Ureter (tissue), 1 donor: ENCODE data around the gene RAI1. TPM values are rescaled to one million over a fixed set of nuclear protein-coding genes. Genes with fewer than 3 reads are reported as not detected.

ENCODE experiments used
- DNase-seq: peaks from one replicate; pipeline ENCODE4 v3.0.0-alpha.2; 2020; ENCODE audit warnings: low spot score
- total RNA-seq: library from RNA; stranded (reverse); gene quantifications from one replicate; pipeline ENCODE4 v1.2.4, GENCODE V29; 2023
- donor health status: DM: yes; HTN: yes; CAD: no.

Gene RAI1
- total RNA-seq, 1 donor from 2014 or later: 117 TPM

DNA sequence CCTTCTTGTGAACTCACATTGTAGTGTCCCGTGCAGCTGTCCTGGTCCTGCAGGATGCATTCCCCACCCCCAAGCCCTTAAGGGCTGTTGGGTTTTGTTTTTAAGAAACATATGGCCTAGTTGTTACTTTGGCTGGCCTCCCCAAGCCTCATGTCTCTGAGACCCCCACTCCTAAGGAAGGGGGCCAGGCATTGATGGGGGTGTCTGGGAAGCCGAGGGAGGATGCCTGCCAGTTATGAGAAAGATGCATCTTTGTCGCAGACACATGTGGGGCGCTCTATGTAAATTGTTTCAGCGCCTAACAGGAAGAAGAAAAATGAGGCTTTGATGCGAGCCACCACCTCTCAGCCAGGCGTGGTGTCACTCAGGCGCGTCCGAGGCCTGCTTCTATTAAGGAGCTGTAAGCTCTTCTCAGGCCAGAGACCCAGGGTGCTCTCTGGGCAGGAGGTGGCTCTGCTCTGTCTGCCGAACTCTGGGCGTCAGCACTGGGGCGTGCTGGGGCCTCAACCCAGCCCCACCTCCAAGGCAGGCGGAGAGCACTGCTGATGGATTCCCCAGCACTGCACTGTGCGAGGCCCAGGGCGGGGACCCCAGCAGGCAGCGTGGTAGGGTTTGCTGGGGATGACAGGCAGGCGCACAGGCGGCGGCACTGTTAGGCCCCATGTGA lies 85.0 kb downstream of the RAI1 start:
- no peak for DNase-seq

GRCh38 chr17:17766744-17767120 lies 85.5 kb downstream of the RAI1 start:
- DNase-seq: no peak

DNA sequence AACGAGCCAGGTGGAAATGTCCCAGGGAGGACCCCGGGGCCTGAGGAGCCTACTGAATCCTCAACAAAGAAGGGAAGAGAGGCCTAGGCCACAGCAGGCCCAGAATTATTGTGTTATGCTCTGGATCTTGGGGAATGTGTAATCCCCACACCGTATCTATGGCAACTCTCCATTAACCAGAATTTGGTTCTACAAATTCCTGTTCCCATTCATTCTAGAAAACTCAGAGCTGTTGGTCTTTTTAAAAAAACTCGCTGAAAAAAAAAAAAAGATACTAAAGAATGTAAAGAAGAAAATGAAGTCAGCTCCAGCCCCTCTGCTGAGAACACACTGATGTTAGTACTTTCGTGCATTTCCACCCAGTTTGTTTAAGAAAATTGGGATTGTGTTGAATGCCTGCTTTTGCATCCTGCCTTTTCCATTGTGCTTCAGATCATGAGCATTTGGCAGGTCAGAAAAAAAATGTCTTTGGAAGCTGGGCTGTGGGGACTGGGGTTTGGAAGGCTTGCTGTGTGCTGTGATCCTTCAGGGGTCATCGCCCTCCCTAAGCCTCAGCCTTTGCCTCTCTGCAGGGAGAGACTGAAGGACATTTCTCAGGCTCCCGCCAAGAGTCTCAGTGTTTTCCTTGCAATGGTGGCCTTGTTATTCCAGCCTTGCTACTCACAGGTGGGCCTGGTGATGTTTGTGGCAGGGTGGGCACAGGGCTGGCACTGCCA lies 86.1 kb downstream of the RAI1 start:
- DNase-seq: no peak

DNA sequence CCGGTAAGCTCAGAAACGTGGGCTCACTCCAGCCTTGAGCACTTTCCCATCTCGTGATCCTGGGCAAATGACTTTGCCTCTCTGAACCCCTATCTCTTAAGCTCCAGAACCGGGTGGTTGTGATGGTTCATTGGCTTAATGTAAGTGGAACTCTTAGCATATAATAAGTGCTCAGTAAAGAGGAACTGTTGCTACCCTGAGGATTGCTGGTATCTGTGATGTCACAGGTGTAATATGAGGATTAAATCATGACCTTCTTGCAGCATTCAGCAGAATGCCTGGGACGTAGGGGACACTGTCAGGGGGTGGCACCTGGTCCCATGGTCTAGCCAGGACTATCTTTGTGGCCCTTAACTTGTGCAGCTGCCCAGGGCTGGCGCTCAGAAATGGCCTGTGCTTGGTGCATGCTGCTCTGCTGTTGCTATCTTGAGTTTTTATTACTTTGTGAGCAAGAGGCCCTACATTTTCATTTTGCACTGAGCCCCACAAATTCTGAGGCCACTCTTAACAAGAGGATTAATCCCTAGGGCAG lies 86.7 kb downstream of the RAI1 start:
- no peak for DNase-seq

DNA sequence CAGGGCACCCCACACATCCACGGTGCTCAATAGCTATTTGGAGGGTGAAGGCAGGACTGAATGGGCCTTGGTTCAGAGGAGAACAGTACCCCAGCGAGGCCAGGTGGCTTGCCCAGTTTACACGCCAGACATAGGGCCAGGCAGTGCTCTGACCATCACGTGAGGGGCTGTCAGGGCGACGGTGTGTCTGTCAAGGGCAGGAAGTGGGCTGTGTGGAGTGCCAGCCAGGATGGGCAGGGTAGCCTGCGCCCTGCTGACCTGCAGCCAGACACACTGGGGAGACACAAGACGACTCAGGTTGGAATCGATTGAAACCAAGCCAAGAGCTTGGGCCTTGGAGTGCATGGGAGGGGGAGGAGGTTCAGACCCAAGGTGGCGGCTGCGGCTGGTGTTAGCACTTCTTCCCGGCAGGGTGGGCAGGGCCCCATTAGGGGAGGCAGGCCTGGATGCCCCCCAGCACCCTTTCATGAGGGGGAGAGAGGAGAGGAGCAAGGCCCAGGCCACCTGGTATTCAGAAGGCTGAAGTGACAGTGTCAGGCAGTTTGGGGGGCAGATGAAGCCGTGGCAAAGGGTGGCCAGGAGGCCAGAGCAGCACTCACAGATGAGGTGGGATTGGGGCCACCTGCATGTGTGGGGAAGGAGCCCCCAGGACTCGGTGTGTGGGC lies 87.3 kb downstream of the RAI1 start:
- DNase-seq: no peak

DNA sequence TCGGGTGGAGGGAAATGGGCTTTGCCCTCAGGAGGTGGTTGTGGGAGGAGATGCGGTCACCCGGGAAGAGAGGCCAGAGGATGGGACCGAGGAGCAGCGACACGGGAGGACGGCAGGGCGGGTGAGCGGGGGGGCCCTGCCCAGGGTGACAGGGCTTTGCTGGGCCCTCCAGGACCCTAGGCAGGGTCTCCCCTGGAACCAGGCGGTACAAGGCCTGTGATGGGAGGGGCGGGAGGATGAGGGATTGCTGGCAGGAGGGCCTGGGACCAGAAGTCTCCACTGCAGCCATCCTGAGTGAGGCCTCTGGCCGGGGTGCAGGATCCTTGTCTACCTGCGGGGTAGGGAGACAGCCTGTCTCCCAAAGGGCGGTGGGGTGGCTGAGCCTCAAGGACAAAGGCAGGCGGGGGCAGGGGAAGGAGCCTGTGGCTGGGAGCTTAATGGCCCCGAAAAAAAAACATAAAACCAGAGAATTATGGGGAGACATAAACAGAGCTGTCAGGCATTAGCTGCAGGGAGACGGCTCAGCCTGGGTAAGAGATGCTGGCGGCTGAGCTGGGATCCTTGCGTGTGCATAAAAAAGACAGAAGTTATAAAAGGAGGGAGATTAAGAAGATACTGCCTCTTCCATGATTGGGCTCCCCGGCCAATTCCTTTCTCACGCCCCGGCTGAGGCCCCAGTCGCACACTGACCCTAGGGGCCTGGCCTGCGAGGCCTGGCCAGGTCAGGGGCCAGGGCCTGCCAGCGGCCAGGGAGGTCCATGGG lies 88.8 kb downstream of the RAI1 start:
- DNase-seq: no peak

DNA sequence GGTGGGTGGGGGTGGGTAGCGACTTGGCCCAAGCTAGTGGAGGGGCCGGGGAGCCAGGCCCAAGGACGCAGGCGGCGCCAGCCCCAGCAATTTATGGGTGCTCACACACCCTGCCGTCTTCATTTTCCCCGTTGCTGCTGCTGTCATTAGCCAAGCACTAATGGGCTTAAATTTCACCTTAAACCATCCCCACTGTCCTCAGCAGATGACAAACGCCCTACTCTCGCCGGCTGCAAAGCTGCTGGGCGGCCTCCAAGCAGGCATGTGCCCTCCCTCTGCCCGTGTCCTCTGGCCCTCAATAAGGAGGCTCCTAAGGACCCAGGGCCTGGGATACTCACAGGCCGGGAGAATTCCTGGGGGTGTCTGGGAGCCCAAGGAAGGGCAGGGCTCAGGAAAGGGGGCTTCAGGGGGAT lies 89.4 kb downstream of the RAI1 start:
- no peak for DNase-seq

- DNase-seq: no peak
These were observed 90.4 kb downstream of the RAI1 start for GRCh38 chr17:17771498-17772201.

- DNase-seq: no peak
These were observed 91.0 kb downstream of the RAI1 start for GRCh38 chr17:17772231-17772630.

- no peak for DNase-seq
These were observed 93.0 kb downstream of the RAI1 start for GRCh38 chr17:17774009-17774881.

- no peak for DNase-seq
These were observed 95.6 kb downstream of the RAI1 start for GRCh38 chr17:17776889-17777288.

DNA sequence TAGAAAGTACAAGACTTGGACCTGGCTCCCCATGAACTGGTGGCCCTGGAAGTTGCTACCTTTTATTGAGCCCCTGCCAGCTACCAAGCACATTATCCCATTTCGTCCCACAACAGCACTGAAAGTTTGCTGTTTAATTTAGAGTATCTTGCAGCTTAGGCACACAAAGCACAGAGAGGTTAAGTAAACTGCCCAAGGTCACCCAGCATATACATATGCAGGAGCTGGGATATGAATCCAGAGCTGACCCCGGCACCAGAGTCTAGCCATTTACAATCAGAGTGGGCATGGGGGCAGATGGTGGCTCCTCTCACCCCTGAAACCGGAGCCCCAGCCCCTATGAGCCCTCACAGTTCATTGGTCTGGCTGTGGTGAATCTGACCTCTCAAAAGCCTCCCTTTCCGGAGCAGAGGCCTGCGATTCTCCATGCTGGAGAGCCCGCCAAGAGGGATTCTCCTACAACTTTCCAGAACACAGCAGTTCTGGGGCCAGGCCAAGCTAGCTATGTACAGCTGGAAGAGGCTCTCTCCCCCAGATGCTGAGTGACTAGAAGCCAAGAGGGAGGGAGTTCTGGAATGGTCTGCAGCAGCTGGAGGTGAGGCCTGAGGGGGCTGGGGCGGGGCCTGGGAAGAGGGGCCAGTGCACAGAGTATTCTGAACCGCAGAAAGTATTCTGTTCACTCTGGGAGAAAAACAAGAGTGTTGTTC lies 97.2 kb downstream of the RAI1 start:
- DNase-seq: peak; percentile 63

GRCh38 chr17:17779015-17779611 lies 97.9 kb downstream of the RAI1 start:
- no peak for DNase-seq

GRCh38 chr17:17780922-17781590 lies 99.8 kb downstream of the RAI1 start:
- no peak for DNase-seq

DNA sequence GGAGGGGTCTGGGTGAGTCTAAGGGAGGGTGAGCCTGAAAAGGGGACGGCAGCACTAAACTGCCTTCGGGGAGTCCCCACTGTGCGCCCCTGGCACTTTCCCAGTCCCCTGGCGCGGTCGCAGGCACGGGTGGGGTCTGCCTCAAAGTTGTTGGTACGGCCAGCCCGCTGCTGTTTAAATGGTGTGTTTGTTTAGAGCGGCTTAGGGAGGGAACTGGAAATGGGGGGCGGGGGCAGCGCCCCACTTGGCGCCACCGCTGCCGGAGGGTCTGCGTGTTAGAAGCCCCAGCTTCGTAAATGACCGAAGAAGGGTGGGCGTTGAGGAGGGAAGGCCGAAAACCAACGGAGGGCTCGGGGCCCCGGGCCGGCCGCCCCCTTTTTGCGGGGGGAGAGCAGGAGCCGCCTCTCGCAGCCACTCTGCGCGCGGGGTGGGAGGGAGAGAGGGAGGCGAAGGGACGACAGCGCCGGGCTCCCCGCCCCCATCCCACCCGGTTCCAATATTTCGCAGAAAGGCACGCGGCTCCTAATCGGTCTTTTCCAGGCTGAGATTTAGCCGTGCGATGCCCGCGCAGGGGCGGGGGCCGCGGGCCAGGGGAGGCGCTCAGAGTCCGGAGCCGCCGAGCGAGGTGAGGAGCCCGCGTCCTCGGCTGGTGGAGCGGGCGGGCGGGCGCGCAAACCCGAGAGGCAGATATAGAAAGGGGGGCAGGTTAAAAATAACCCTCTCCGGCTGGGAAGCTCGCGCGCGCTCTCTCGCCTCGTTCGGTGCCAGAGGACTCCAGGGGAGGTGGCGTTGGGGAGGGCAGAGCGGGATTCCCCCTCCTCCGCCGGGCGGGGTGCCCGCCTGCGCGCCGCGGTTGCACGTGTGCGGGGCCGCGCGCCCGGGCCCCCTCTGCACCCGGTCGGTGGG lies 100.6 kb downstream of the RAI1 start:
- DNase-seq: peak; percentile 84

DNA sequence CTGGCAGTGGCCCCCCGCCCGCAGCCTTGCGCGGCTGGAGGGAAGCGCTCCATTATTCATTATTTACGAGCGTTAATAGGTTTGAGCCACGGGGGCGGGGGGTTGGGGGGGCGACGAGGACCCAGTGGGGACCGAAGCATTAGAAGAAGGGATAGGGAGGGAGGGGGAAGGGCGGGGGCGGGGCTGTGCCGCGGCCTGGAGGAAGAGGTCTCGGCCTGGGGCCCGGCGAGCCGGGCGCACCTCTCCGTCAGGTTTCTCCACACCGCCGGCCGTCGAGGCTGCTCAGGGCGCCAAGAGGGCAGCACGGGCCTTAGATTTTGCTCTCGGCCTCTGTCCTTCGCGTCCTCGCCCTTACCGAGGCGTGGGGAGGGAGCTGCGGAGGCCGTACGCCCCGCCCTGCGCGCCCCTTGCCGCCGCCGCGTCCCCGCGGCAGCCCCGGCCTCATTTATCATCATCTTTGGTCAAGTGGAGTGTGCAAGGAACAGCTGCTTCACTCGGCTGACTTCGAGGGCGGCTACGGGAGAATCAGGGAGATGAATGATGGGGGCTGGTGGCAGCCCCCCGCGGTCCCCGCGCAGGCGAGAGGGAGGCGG lies 101.4 kb downstream of the RAI1 start:
- DNase-seq: no peak

DNA sequence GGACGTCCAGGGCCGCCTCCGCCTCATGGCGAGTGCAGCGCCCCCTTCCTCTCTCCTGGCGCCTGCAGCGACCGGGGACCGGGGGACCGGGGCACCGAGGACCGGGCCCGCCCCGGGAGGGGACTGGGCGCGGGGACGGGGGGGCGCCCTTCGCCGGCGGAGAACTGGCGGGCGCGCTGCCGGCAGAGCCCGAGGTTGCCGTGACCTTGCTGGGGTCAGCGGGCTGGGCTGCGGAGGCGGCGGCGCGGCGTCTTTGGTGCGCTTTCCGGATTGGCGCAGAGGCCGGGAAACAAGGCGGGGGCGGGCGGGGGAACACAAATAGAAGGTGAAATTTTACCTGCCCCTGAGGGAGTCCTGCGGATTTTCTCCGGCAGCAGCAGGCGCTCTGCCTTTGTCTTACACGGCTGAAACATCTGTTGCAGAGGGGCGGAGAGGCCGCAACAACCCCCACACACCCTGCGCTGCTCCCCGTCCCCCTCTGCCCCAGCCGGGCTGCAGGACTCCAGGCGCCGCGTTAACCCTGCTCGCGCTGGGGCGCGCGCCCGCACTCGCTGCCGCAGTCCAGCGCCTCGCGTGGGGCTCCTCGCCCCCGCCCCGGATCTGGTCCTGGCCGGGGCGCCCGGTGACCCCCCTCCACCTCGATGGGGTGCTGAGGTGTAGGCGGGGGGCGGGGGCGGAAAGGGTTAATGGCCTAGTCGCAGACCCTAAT lies 102.0 kb downstream of the RAI1 start:
- DNase-seq: peak; percentile 71
